GM12891 (cell line): ENCODE measurements around the gene GPR108.
"Not testable (repeated sequence)": the region's sequence is repeated elsewhere in the genome, so short reads cannot be mapped to it uniquely, and the experiment has no call there.

Experiments used
- DNase-seq: peaks from one replicate; pipeline ENCODE4 v3.0.0; 2011; ENCODE audit warnings: low spot score; ENCODE audit not compliant: insufficient read length
- FAIRE-seq: peaks from 2 replicates; lab custom pipeline; 2011; peaks lifted over from hg19 to GRCh38; lab: Jason Lieb, UNC
- PAX5 ChIP-seq: IDR thresholded peaks from 2 replicates; pipeline ENCODE4 v1.6.1; 2011; ENCODE audit warnings: low read length, moderate library complexity, mild to moderate bottlenecking; ENCODE audit not compliant: insufficient read depth, severe bottlenecking
- POLR2A ChIP-seq: IDR thresholded peaks from 2 replicates; pipeline ENCODE4 v1.6.1; 2011; ENCODE audit warnings: low read depth, low read length, control low read depth
- POLR2AphosphoS5 ChIP-seq: IDR thresholded peaks from 2 replicates; pipeline ENCODE4 v1.6.1; 2011; ENCODE audit warnings: low read depth, low read length, control low read depth
- POU2F2 ChIP-seq: IDR thresholded peaks from 2 replicates; pipeline ENCODE4 v1.6.1; 2011; ENCODE audit warnings: low read depth, mild to moderate bottlenecking, control low read depth, low read length, moderate library complexity
- SPI1 ChIP-seq: IDR thresholded peaks from 2 replicates; pipeline ENCODE4 v1.6.1; 2011; ENCODE audit warnings: low read depth, low read length, control low read depth
- TAF1 ChIP-seq: IDR thresholded peaks from 2 replicates; pipeline ENCODE4 v1.6.1; 2011; ENCODE audit warnings: low read depth, low read length, control low read depth

Gene GPR108

GRCh38 chr19:6714749-6715555 is 22.4 kb downstream of the GPR108 start:
- FAIRE-seq (peak; percentile 40), DNase-seq (no peak)
- TF ChIP-seq PAX5 = no peak
- TF ChIP-seq TAF1 = no peak
- TF ChIP-seq POLR2AphosphoS5 = no peak

- FAIRE-seq = no peak
- no peak for DNase-seq
- no peak for TF ChIP-seq POLR2A
- no peak for TF ChIP-seq POU2F2
- no peak for TF ChIP-seq PAX5
- no peak for TF ChIP-seq SPI1
- TF ChIP-seq POLR2AphosphoS5 = no peak
- no peak for TF ChIP-seq TAF1
Measured at GRCh38 chr19:6713773-6714692, 23.3 kb downstream of the GPR108 start.

GRCh38 chr19:6712692-6713670 is 24.4 kb downstream of the GPR108 start:
- no peak for DNase-seq
- no peak for TF ChIP-seq SPI1
- no peak for TF ChIP-seq PAX5
- TF ChIP-seq TAF1 = no peak
- no peak for TF ChIP-seq POLR2A
- no peak for TF ChIP-seq POU2F2
- TF ChIP-seq POLR2AphosphoS5 = no peak
- FAIRE-seq = no peak

GRCh38 chr19:6712231-6712630 is 25.1 kb downstream of the GPR108 start:
- DNase-seq = no peak
- no peak for FAIRE-seq
- TF ChIP-seq POLR2AphosphoS5 (no peak), POLR2A (no peak), PAX5 (no peak), POU2F2 (no peak), TAF1 (no peak), SPI1 (no peak)

- FAIRE-seq (no peak), DNase-seq (no peak)
- TF ChIP-seq TAF1 (no peak), POU2F2 (no peak), POLR2AphosphoS5 (no peak), PAX5 (no peak), POLR2A (no peak), SPI1 (no peak)
Measured at GRCh38 chr19:6711605-6712004, 25.8 kb downstream of the GPR108 start.

- no peak for TF ChIP-seq TAF1
- TF ChIP-seq PAX5 = no peak
- no peak for TF ChIP-seq POLR2A
- TF ChIP-seq SPI1 = no peak
- no peak for TF ChIP-seq POU2F2
- TF ChIP-seq POLR2AphosphoS5 = no peak
- no peak for FAIRE-seq
- no peak for DNase-seq
Measured at GRCh38 chr19:6711078-6711361, 26.4 kb downstream of the GPR108 start.

- DNase-seq (no peak), FAIRE-seq (peak; percentile 61)
- TF ChIP-seq TAF1 (no peak), POLR2A (no peak), POU2F2 (no peak), SPI1 (no peak), PAX5 (no peak), POLR2AphosphoS5 (no peak)
Measured at GRCh38 chr19:6710273-6711077, 26.9 kb downstream of the GPR108 start.

- no peak for DNase-seq
- FAIRE-seq = no peak
- no peak for TF ChIP-seq POLR2A
- no peak for TF ChIP-seq POLR2AphosphoS5
- no peak for TF ChIP-seq PAX5
- TF ChIP-seq SPI1 = no peak
- no peak for TF ChIP-seq POU2F2
- TF ChIP-seq TAF1 = no peak
Measured at GRCh38 chr19:6709549-6709948, 27.8 kb downstream of the GPR108 start.

- not testable (repeated sequence) for DNase-seq, FAIRE-seq
Measured at GRCh38 chr19:6708913-6709312, 28.5 kb downstream of the GPR108 start.
